ENCODE results near the gene PDZD2. TPM values are rescaled to one million over a fixed set of nuclear protein-coding genes. Genes with fewer than 3 reads are reported as not detected.

Gene PDZD2
- total RNA-seq, 1 donor from 2014 or later, result 70.9 TPM

GRCh38 chr5:31626156-31626555, 12.8 kb upstream of the PDZD2 start:
- DNase-seq (no peak), ATAC-seq (peak; percentile 48)
- intact Hi-C loops (cut with DNase I), result no loop called here
- Histone ChIP-seq H3K27ac (no peak overlapping the region), H3K27me3 (no peaks in the 10 kb centered on the region), H3K9me3 (no peaks in the 10 kb centered on the region), H3K36me3 (no peaks in the 10 kb centered on the region), H3K4me3 (no peak overlapping the region), H3K4me1 (no peaks in the 10 kb centered on the region)
- TF ChIP-seq, protein P1, sequence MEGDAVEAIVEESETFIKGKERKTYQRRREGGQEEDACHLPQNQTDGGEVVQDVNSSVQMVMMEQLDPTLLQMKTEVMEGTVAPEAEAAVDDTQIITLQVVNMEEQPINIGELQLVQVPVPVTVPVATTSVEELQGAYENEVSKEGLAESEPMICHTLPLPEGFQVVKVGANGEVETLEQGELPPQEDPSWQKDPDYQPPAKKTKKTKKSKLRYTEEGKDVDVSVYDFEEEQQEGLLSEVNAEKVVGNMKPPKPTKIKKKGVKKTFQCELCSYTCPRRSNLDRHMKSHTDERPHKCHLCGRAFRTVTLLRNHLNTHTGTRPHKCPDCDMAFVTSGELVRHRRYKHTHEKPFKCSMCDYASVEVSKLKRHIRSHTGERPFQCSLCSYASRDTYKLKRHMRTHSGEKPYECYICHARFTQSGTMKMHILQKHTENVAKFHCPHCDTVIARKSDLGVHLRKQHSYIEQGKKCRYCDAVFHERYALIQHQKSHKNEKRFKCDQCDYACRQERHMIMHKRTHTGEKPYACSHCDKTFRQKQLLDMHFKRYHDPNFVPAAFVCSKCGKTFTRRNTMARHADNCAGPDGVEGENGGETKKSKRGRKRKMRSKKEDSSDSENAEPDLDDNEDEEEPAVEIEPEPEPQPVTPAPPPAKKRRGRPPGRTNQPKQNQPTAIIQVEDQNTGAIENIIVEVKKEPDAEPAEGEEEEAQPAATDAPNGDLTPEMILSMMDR (IDR thresholded peaks at IDR 0.05), result no peak

GRCh38 chr5:31626604-31627234, 12.2 kb upstream of the PDZD2 start:
- intact Hi-C loops (cut with DNase I), result no loop called here
- DNase-seq, result no peak
- Histone ChIP-seq H3K9me3 (no peaks in the 10 kb centered on the region), H3K36me3 (no peaks in the 10 kb centered on the region), H3K4me3 (no peak overlapping the region), H3K27me3 (no peaks in the 10 kb centered on the region), H3K4me1 (no peaks in the 10 kb centered on the region), H3K27ac (no peak overlapping the region)
- peak; percentile 65 for ATAC-seq
- TF ChIP-seq, protein P1 (IDR thresholded peaks at IDR 0.05), result no peak

- H3K27ac ChIP-seq, result no peak overlapping the region
- H3K4me1 ChIP-seq, result no peaks in the 10 kb centered on the region
- no peaks in the 10 kb centered on the region for H3K36me3 ChIP-seq
- intact Hi-C loops (cut with DNase I), result no loop called here
- DNase-seq, result no peak
- TF ChIP-seq, protein P1 (IDR thresholded peaks at IDR 0.05), result no peak
- no peak overlapping the region for H3K4me3 ChIP-seq
- H3K9me3 ChIP-seq, result no peaks in the 10 kb centered on the region
- ATAC-seq, result peak; percentile 36
- H3K27me3 ChIP-seq, result no peaks in the 10 kb centered on the region
These were observed 8.0 kb upstream of the PDZD2 start for GRCh38 chr5:31630931-31631330.

GRCh38 chr5:31632460-31632859, 6.5 kb upstream of the PDZD2 start:
- DNase-seq (no peak), ATAC-seq (no peak)
- intact Hi-C loops (cut with DNase I), result no loop called here
- H3K9me3 ChIP-seq, result no peaks in the 10 kb centered on the region
- H3K4me1 ChIP-seq, result no peaks in the 10 kb centered on the region
- TF ChIP-seq, protein P1 (IDR thresholded peaks at IDR 0.05), result no peak
- H3K27ac ChIP-seq, result no peak overlapping the region
- H3K36me3 ChIP-seq, result no peaks in the 10 kb centered on the region
- no peak overlapping the region for H3K4me3 ChIP-seq
- no peaks in the 10 kb centered on the region for H3K27me3 ChIP-seq

DNA sequence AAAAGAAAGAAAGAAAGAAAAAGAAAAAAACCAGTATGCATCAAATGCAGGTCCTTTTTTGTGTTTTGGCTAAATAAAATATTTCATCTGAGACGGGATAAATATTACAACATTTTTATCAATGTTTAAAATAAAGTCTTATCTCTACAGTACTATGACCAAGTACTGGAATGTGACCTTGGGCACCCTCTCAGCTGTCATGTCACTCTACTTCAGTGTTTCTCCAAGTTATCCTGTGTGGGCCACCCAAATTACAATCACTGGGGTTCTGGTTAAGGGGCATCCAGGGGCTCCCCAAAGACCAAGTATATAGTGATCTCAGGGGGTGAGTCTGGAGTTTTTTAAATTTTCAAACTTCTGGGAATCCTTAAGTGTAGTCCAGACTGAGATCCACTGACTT, 3.5 kb upstream of the PDZD2 start:
- Histone ChIP-seq H3K36me3 (no peaks in the 10 kb centered on the region), H3K4me3 (no peak overlapping the region), H3K27me3 (peaks cover 7% of the 10 kb centered on the region), H3K27ac (no peak overlapping the region), H3K9me3 (no peaks in the 10 kb centered on the region), H3K4me1 (peaks cover 8% of the 10 kb centered on the region)
- DNase-seq, result no peak
- TF ChIP-seq, protein P1 (IDR thresholded peaks at IDR 0.05), result no peak
- ATAC-seq, result no peak
- intact Hi-C loops (cut with DNase I), result no loop called here

- intact Hi-C loops (cut with DNase I), result no loop called here
- no peak for ATAC-seq
- H3K27me3 ChIP-seq, result peaks cover 7% of the 10 kb centered on the region
- TF ChIP-seq, protein P1 (IDR thresholded peaks at IDR 0.05), result no peak
- H3K4me1 ChIP-seq, result peaks cover 8% of the 10 kb centered on the region
- no peak overlapping the region for H3K27ac ChIP-seq
- H3K36me3 ChIP-seq, result no peaks in the 10 kb centered on the region
- no peaks in the 10 kb centered on the region for H3K9me3 ChIP-seq
- no peak overlapping the region for H3K4me3 ChIP-seq
- no peak for DNase-seq
These were observed 1.1 kb upstream of the PDZD2 start for GRCh38 chr5:31637851-31638250.

All from upper lobe of right lung (tissue), 1 donor.